HEK293 (cell line): ENCODE data around the gene HOXC5.

Experiments
- BCL11A ChIP-seq: fragments of 450-650 bp; formaldehyde crosslinking; IDR thresholded peaks from 2 replicates; pipeline ENCODE4 v1.5.1; 2016; ENCODE audit warnings: low read depth, missing biosample characterization, missing genetic modification characterization
- FEZF1 ChIP-seq: fragments of 450-650 bp; formaldehyde crosslinking; IDR thresholded peaks from 2 replicates; pipeline ENCODE4 v1.5.1; 2016; ENCODE audit warnings: missing biosample characterization, missing genetic modification characterization
- HOXC10 ChIP-seq: sonication (generic); formaldehyde crosslinking; IDR thresholded peaks from 2 replicates; pipeline ENCODE4 v1.8.1; 2023; ENCODE audit warnings: mild to moderate bottlenecking, missing genetic modification reagents
- KLF7 ChIP-seq: fragments of 450-650 bp; formaldehyde crosslinking; IDR thresholded peaks from 2 replicates; pipeline ENCODE4 v1.5.1; 2016; ENCODE audit warnings: missing biosample characterization, missing genetic modification characterization, borderline replicate concordance
- KLF9 ChIP-seq: fragments of 450-650 bp; formaldehyde crosslinking; IDR thresholded peaks from 2 replicates; pipeline ENCODE4 v1.5.1; 2016; ENCODE audit warnings: missing biosample characterization, missing genetic modification characterization, low read depth
- MEIS1 ChIP-seq: sonication (generic); formaldehyde crosslinking; IDR thresholded peaks from 2 replicates; pipeline ENCODE4 v1.8.1; 2022; ENCODE audit warnings: missing genetic modification reagents, mild to moderate bottlenecking, borderline replicate concordance
- SCRT2 ChIP-seq: fragments of 450-650 bp; formaldehyde crosslinking; IDR thresholded peaks from 2 replicates; pipeline ENCODE4 v1.5.1; 2016; ENCODE audit warnings: missing biosample characterization, missing genetic modification characterization
- SETDB1 ChIP-seq: IDR thresholded peaks from one replicate; pipeline ENCODE4 v1.6.1; 2017; ENCODE audit warnings: mild to moderate bottlenecking, low read length, moderate library complexity, mixed read lengths; ENCODE audit not compliant: insufficient read length
- ZBTB11 ChIP-seq: fragments of 450-650 bp; formaldehyde crosslinking; conservative IDR thresholded peaks from 2 replicates; pipeline ENCODE4 v1.5.1; 2016; ENCODE audit warnings: low read depth, missing biosample characterization, missing genetic modification characterization
- ZBTB17 ChIP-seq: fragments of 450-650 bp; formaldehyde crosslinking; IDR thresholded peaks from 2 replicates; pipeline ENCODE4 v1.5.1; 2016; ENCODE audit warnings: missing biosample characterization, missing genetic modification characterization
- ZBTB21 ChIP-seq: fragments of 450-650 bp; formaldehyde crosslinking; IDR thresholded peaks from 2 replicates; pipeline ENCODE4 v1.5.1; 2017; ENCODE audit warnings: missing biosample characterization, missing genetic modification characterization
- ZBTB8A ChIP-seq: fragments of 450-650 bp; formaldehyde crosslinking; IDR thresholded peaks from 2 replicates; pipeline ENCODE4 v1.5.1; 2016; ENCODE audit warnings: missing biosample characterization, missing genetic modification characterization
- ZFP3 ChIP-seq: fragments of 450-650 bp; formaldehyde crosslinking; IDR thresholded peaks from 2 replicates; pipeline ENCODE4 v1.5.1; 2016; ENCODE audit warnings: low read depth, missing biosample characterization, missing genetic modification characterization
- ZFP69B ChIP-seq: fragments of 450-650 bp; formaldehyde crosslinking; IDR thresholded peaks from 2 replicates; pipeline ENCODE4 v1.5.1; 2016; ENCODE audit warnings: missing biosample characterization, missing genetic modification characterization
- ZNF121 ChIP-seq: fragments of 450-650 bp; formaldehyde crosslinking; IDR thresholded peaks from 2 replicates; pipeline ENCODE4 v1.5.1; 2016; ENCODE audit warnings: missing biosample characterization, missing genetic modification characterization
- ZNF16 ChIP-seq: fragments of 450-650 bp; formaldehyde crosslinking; IDR thresholded peaks from 2 replicates; pipeline ENCODE4 v1.5.1; 2016; ENCODE audit warnings: low read depth, missing biosample characterization, missing genetic modification characterization
- ZNF211 ChIP-seq: fragments of 450-650 bp; formaldehyde crosslinking; IDR thresholded peaks from 2 replicates; pipeline ENCODE4 v1.5.1; 2016; ENCODE audit warnings: low read depth, missing biosample characterization, missing genetic modification characterization
- ZNF266 ChIP-seq: fragments of 450-650 bp; formaldehyde crosslinking; IDR thresholded peaks from 2 replicates; pipeline ENCODE4 v1.5.1; 2016; ENCODE audit warnings: missing biosample characterization, missing genetic modification characterization, low read depth
- ZNF366 ChIP-seq: fragments of 450-650 bp; formaldehyde crosslinking; conservative IDR thresholded peaks from 2 replicates; pipeline ENCODE4 v1.5.1; 2016; ENCODE audit warnings: missing biosample characterization, missing genetic modification characterization
- ZNF391 ChIP-seq: fragments of 450-650 bp; formaldehyde crosslinking; IDR thresholded peaks from 2 replicates; pipeline ENCODE4 v1.5.1; 2016; ENCODE audit warnings: low read depth, missing biosample characterization, missing genetic modification characterization, borderline replicate concordance
- ZNF600 ChIP-seq: fragments of 450-650 bp; formaldehyde crosslinking; IDR thresholded peaks from 2 replicates; pipeline ENCODE4 v1.5.1; 2016; ENCODE audit warnings: missing biosample characterization, missing genetic modification characterization
- ZNF664 ChIP-seq: fragments of 450-650 bp; formaldehyde crosslinking; IDR thresholded peaks from 2 replicates; pipeline ENCODE4 v1.5.1; 2016; ENCODE audit warnings: missing biosample characterization, missing genetic modification characterization
- ZNF830 ChIP-seq: fragments of 450-650 bp; IDR thresholded peaks from 2 replicates; pipeline ENCODE4 v1.5.0; 2018; ENCODE audit warnings: missing biosample characterization, missing genetic modification characterization, low read depth, mild to moderate bottlenecking, moderate library complexity
- ZNF837 ChIP-seq: fragments of 450-650 bp; formaldehyde crosslinking; IDR thresholded peaks from 2 replicates; pipeline ENCODE4 v1.5.1; 2016; ENCODE audit warnings: missing biosample characterization, missing genetic modification characterization
- TF ChIP-seq, protein P1 (sequence below): fragments of 450-650 bp; formaldehyde crosslinking; IDR thresholded peaks from 2 replicates; pipeline ENCODE4 v1.5.1; 2016; ENCODE audit warnings: missing biosample characterization, missing genetic modification characterization
- TF ChIP-seq, protein P2 (sequence below): fragments of 450-650 bp; formaldehyde crosslinking; IDR thresholded peaks from 2 replicates; pipeline ENCODE4 v1.5.1; 2016; ENCODE audit warnings: missing biosample characterization, missing genetic modification characterization
- TF ChIP-seq, protein P3 (sequence below): fragments of 450-650 bp; formaldehyde crosslinking; IDR thresholded peaks from 2 replicates; pipeline ENCODE4 v1.5.1; 2016; ENCODE audit warnings: missing biosample characterization, missing genetic modification characterization
- TF ChIP-seq, protein P4 (sequence below): fragments of 450-650 bp; formaldehyde crosslinking; IDR thresholded peaks from 2 replicates; pipeline ENCODE4 v1.5.1; 2016; ENCODE audit warnings: missing biosample characterization, missing genetic modification characterization

The HOXC5 gene

DNA sequence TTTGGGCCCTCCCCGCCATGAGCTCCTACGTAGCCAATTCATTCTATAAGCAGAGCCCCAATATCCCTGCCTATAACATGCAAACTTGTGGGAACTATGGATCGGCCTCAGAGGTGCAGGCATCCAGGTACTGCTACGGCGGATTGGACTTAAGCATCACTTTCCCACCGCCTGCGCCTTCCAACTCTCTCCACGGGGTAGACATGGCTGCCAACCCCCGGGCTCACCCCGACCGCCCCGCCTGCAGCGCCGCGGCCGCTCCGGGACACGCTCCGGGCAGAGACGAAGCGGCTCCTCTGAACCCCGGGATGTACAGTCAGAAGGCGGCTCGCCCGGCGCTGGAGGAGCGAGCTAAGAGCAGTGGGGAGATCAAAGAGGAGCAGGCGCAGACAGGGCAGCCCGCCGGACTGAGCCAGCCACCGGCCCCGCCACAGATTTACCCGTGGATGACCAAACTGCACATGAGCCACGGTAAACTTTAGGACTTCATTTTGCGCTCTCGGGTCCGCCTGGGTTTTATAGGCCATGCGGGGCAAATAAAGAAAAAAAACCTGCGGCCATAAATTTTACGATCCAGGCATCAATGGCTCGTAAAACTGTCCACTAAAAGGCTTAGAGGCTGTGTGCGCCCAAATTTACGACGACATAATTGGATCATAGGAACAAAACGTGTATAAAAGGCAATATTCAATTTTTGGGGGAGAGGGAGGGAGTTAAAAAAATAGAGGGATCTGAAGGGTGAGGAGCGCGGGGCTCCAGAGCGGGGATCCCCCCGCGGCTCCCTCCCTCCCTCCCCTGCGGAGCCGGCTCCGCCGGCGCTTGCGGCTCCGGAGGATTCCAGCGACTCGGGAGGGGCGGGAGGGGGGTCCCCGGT is 493 bp downstream of the HOXC5 start (continued):
- TF ChIP-seq SETDB1, result no peak
- peak; percentile 58 for TF ChIP-seq KLF9 (tag by site-specific recombination)
- no peak; the same call in 1 of the 2 replicates for TF ChIP-seq ZNF266 (tag by site-specific recombination)
- TF ChIP-seq ZNF391 (tag by site-specific recombination), result peak; percentile 99
- peak; percentile 29; the same call in 1 of the 2 replicates for TF ChIP-seq ZFP3 (tag by site-specific recombination)
- TF ChIP-seq ZNF121 (tag by site-specific recombination), result peak; percentile 78
- TF ChIP-seq HOXC10 (CRISPR knock-in tag), result peak; percentile 40; the same call in 1 of the 2 replicates
- peak; percentile 40; the same call in 1 of the 2 replicates for TF ChIP-seq ZBTB11 (tag by site-specific recombination)
- TF ChIP-seq, protein P1, sequence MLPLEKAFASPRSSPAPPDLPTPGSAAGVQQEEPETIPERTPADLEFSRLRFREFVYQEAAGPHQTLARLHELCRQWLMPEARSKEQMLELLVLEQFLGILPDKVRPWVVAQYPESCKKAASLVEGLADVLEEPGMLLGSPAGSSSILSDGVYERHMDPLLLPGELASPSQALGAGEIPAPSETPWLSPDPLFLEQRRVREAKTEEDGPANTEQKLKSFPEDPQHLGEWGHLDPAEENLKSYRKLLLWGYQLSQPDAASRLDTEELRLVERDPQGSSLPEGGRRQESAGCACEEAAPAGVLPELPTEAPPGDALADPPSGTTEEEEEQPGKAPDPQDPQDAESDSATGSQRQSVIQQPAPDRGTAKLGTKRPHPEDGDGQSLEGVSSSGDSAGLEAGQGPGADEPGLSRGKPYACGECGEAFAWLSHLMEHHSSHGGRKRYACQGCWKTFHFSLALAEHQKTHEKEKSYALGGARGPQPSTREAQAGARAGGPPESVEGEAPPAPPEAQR (tag by site-specific recombination), result peak; percentile 80; the same call in 1 of the 2 replicates
- TF ChIP-seq ZNF366, result peak; percentile 99
- peak; percentile 98 for TF ChIP-seq ZBTB8A (tag by site-specific recombination)
- TF ChIP-seq MEIS1 (CRISPR knock-in tag), result no peak
- TF ChIP-seq, protein P2, sequence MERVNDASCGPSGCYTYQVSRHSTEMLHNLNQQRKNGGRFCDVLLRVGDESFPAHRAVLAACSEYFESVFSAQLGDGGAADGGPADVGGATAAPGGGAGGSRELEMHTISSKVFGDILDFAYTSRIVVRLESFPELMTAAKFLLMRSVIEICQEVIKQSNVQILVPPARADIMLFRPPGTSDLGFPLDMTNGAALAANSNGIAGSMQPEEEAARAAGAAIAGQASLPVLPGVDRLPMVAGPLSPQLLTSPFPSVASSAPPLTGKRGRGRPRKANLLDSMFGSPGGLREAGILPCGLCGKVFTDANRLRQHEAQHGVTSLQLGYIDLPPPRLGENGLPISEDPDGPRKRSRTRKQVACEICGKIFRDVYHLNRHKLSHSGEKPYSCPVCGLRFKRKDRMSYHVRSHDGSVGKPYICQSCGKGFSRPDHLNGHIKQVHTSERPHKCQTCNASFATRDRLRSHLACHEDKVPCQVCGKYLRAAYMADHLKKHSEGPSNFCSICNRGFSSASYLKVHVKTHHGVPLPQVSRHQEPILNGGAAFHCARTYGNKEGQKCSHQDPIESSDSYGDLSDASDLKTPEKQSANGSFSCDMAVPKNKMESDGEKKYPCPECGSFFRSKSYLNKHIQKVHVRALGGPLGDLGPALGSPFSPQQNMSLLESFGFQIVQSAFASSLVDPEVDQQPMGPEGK (tag by site-specific recombination), result peak; percentile 95
- no peak for TF ChIP-seq ZNF211
- peak; percentile 47; the same call in 1 of the 2 replicates for TF ChIP-seq ZNF600 (tag by site-specific recombination)
- peak; percentile 98 for TF ChIP-seq KLF7 (tag by site-specific recombination)
- TF ChIP-seq, protein P3, sequence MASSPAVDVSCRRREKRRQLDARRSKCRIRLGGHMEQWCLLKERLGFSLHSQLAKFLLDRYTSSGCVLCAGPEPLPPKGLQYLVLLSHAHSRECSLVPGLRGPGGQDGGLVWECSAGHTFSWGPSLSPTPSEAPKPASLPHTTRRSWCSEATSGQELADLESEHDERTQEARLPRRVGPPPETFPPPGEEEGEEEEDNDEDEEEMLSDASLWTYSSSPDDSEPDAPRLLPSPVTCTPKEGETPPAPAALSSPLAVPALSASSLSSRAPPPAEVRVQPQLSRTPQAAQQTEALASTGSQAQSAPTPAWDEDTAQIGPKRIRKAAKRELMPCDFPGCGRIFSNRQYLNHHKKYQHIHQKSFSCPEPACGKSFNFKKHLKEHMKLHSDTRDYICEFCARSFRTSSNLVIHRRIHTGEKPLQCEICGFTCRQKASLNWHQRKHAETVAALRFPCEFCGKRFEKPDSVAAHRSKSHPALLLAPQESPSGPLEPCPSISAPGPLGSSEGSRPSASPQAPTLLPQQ (tag by site-specific recombination), result peak; percentile 89
- TF ChIP-seq ZNF837 (tag by site-specific recombination), result no peak
- TF ChIP-seq, protein P4, sequence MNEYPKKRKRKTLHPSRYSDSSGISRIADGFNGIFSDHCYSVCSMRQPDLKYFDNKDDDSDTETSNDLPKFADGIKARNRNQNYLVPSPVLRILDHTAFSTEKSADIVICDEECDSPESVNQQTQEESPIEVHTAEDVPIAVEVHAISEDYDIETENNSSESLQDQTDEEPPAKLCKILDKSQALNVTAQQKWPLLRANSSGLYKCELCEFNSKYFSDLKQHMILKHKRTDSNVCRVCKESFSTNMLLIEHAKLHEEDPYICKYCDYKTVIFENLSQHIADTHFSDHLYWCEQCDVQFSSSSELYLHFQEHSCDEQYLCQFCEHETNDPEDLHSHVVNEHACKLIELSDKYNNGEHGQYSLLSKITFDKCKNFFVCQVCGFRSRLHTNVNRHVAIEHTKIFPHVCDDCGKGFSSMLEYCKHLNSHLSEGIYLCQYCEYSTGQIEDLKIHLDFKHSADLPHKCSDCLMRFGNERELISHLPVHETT (tag by site-specific recombination), result peak; percentile 94
- peak; percentile 98 for TF ChIP-seq BCL11A (tag by site-specific recombination)
- no peak for TF ChIP-seq ZNF830 (tag by site-specific recombination)
- TF ChIP-seq FEZF1 (tag by site-specific recombination), result peak; percentile 100
- peak; percentile 87 for TF ChIP-seq ZNF664 (tag by site-specific recombination)
- peak; percentile 88 for TF ChIP-seq ZFP69B (tag by site-specific recombination)
- peak; percentile 38; the same call in 1 of the 2 replicates for TF ChIP-seq ZNF16
- TF ChIP-seq ZBTB21, result peak; percentile 80
- peak; percentile 81 for TF ChIP-seq ZBTB17 (tag by site-specific recombination)
- TF ChIP-seq SCRT2 (tag by site-specific recombination), result peak; percentile 49
